HUES64 (cell line): Measurements from ENCODE around the gene C1S.
"Not testable (repeated sequence)": the region's sequence is repeated elsewhere in the genome, so short reads cannot be mapped to it uniquely, and the experiment has no call there.

ENCODE experiments used
- H3K27ac ChIP-seq: 2 replicates; pipeline ENCODE4 v1.7.0; 2013; ENCODE audit warnings: low read depth, low read length, inconsistent platforms
- H3K27me3 ChIP-seq: 2 replicates; pipeline ENCODE4 v1.6.1; 2013; ENCODE audit warnings: mild to moderate bottlenecking, low read length; ENCODE audit not compliant: insufficient read depth
- H3K36me3 ChIP-seq: 2 replicates; pipeline ENCODE4 v1.6.1; 2013; ENCODE audit warnings: mild to moderate bottlenecking, low read length; ENCODE audit not compliant: insufficient read depth
- H3K4me1 ChIP-seq: 2 replicates; pipeline ENCODE4 v1.6.1; 2013; ENCODE audit warnings: mild to moderate bottlenecking, low read length, moderate library complexity; ENCODE audit not compliant: insufficient read depth
- H3K4me3 ChIP-seq: 2 replicates; pipeline ENCODE4 v1.5.1; 2013; ENCODE audit warnings: mild to moderate bottlenecking, low read length, moderate library complexity
- H3K9ac ChIP-seq: 2 replicates; pipeline ENCODE4 v1.6.1; 2013; ENCODE audit warnings: mild to moderate bottlenecking, low read depth, low read length
- H3K9me3 ChIP-seq: 2 replicates; pipeline ENCODE4 v1.6.1; 2013; ENCODE audit warnings: low read depth, low read length; ENCODE audit not compliant: insufficient read depth
- WGBS: fragments of 150-250, 120-280 bp; methylation state at CpG from one replicate; pipeline ENCODE4 v1.1.7; 2013; ENCODE audit warnings: missing lambda C conversion rate; 5-methylcytosine and 5-hydroxymethylcytosine counted together

The C1S gene

GRCh38 chr12:7106082-7106481 lies 45.6 kb downstream of the C1S start:
- Histone ChIP-seq H3K4me1 (0 out of 2 replicates have a peak, but pooled peaks cover 3% of the 10 kb centered on the region), H3K9ac (no peak overlapping the region), H3K36me3 (peaks cover 7% of the 10 kb centered on the region), H3K27me3 (no peaks in the 10 kb centered on the region), H3K9me3 (peaks cover 7% of the 10 kb centered on the region; the same call in 1 of the 2 replicates), H3K27ac (no peak overlapping the region), H3K4me3 (no peak overlapping the region)
- 100% methylated on average over 1 of the region's 1 CpG for WGBS

- not testable (repeated sequence) for H3K4me3 ChIP-seq, H3K27ac ChIP-seq, H3K9ac ChIP-seq, H3K27me3 ChIP-seq, H3K4me1 ChIP-seq, H3K9me3 ChIP-seq, H3K36me3 ChIP-seq
- WGBS = 99% methylated on average over 5 of the region's 5 CpGs
Observed at GRCh38 chr12:7107181-7107580, 46.7 kb downstream of the C1S start.

- Histone ChIP-seq H3K27ac (no peak overlapping the region), H3K9ac (peak overlapping the region; percentile 84; the same call in 1 of the 2 replicates), H3K27me3 (no peaks in the 10 kb centered on the region), H3K36me3 (peaks cover 7% of the 10 kb centered on the region), H3K4me3 (peak overlapping the region; percentile 83), H3K9me3 (peaks cover 7% of the 10 kb centered on the region; the same call in 1 of the 2 replicates), H3K4me1 (0 out of 2 replicates have a peak, but pooled peaks cover 3% of the 10 kb centered on the region)
- 86% methylated on average over 3 of the region's 3 CpGs for WGBS
Observed at GRCh38 chr12:7107636-7108002, 47.1 kb downstream of the C1S start.

- peak overlapping the region; percentile 83 for H3K4me3 ChIP-seq
- H3K9ac ChIP-seq = peak overlapping the region; percentile 84
- 0 out of 2 replicates have a peak, but pooled peaks cover 3% of the 10 kb centered on the region for H3K4me1 ChIP-seq
- peaks cover 7% of the 10 kb centered on the region for H3K36me3 ChIP-seq
- H3K27me3 ChIP-seq = no peaks in the 10 kb centered on the region
- peak overlapping the region; percentile 38 for H3K27ac ChIP-seq
- 21% methylated on average over 30 of the region's 30 CpGs for WGBS
- H3K9me3 ChIP-seq = peaks cover 7% of the 10 kb centered on the region; the same call in 1 of the 2 replicates
Observed at GRCh38 chr12:7108003-7108795, 47.7 kb downstream of the C1S start.

- WGBS = 23% methylated on average over 19 of the region's 23 CpGs
- Histone ChIP-seq H3K9ac (peak within 1 kb of the TSS; percentile 84), H3K4me3 (peak within 1 kb of the TSS; percentile 83), H3K36me3 (peaks cover 3% of the 10 kb centered on the region), H3K9me3 (peaks cover 7% of the 10 kb centered on the region; the same call in 1 of the 2 replicates), H3K4me1 (peaks cover 6% of the 10 kb centered on the region; the same call in 1 of the 2 replicates), H3K27ac (peak within 1 kb of the TSS; percentile 75), H3K27me3 (no peaks in the 10 kb centered on the region)
Observed at GRCh38 chr12:7108796-7109571, 48.5 kb downstream of the C1S start, which contains the start of gene C1RL. Gene C1RL (minus strand): TSS chr12:7109214. CDS start chr12:7109180, 34 bp downstream.

- H3K27ac ChIP-seq = no peak overlapping the region
Observed at GRCh38 chr12:7109572-7109920, 49.0 kb downstream of the C1S start.

GRCh38 chr12:7110661-7111060 lies 50.1 kb downstream of the C1S start:
- Histone ChIP-seq H3K27ac (no peak overlapping the region), H3K36me3 (no peaks in the 10 kb centered on the region; the same call in 1 of the 2 replicates), H3K27me3 (no peaks in the 10 kb centered on the region), H3K4me3 (no peak overlapping the region), H3K9me3 (peaks cover 7% of the 10 kb centered on the region; the same call in 1 of the 2 replicates), H3K4me1 (peaks cover 6% of the 10 kb centered on the region; the same call in 1 of the 2 replicates), H3K9ac (no peak overlapping the region)
- 90% methylated on average over 5 of the region's 5 CpGs for WGBS

More at GRCh38 chr12:7109572-7109920, 49.0 kb downstream of the C1S start:
- Histone ChIP-seq H3K4me1 (peaks cover 6% of the 10 kb centered on the region; the same call in 1 of the 2 replicates), H3K9me3 (peaks cover 7% of the 10 kb centered on the region; the same call in 1 of the 2 replicates), H3K4me3 (peak overlapping the region; percentile 83), H3K27me3 (no peaks in the 10 kb centered on the region), H3K36me3 (no peaks in the 10 kb centered on the region; the same call in 1 of the 2 replicates), H3K9ac (no peak overlapping the region)
- WGBS = 80% methylated on average over 5 of the region's 5 CpGs

GRCh38 chr12:7112041-7112440 lies 51.5 kb downstream of the C1S start:
- WGBS = 84% methylated on average over 3 of the region's 4 CpGs
- Histone ChIP-seq H3K27me3 (no peaks in the 10 kb centered on the region), H3K9me3 (no peaks in the 10 kb centered on the region), H3K9ac (no peak overlapping the region), H3K4me1 (peaks cover 6% of the 10 kb centered on the region; the same call in 1 of the 2 replicates), H3K27ac (no peak overlapping the region), H3K4me3 (no peak overlapping the region), H3K36me3 (no peaks in the 10 kb centered on the region)

- WGBS = 45% methylated on average over 5 of the region's 5 CpGs
- Histone ChIP-seq H3K9ac (no peak overlapping the region), H3K27me3 (no peaks in the 10 kb centered on the region), H3K27ac (no peak overlapping the region), H3K4me1 (peaks cover 6% of the 10 kb centered on the region; the same call in 1 of the 2 replicates), H3K9me3 (no peaks in the 10 kb centered on the region), H3K36me3 (no peaks in the 10 kb centered on the region), H3K4me3 (no peak overlapping the region)
Observed at GRCh38 chr12:7113389-7113871, 52.9 kb downstream of the C1S start.

GRCh38 chr12:7114008-7114407 lies 53.5 kb downstream of the C1S start:
- no peaks in the 10 kb centered on the region for H3K9me3 ChIP-seq
- no peak overlapping the region for H3K4me3 ChIP-seq
- no peak overlapping the region for H3K9ac ChIP-seq
- H3K4me1 ChIP-seq = peaks cover 6% of the 10 kb centered on the region; the same call in 1 of the 2 replicates
- no peaks in the 10 kb centered on the region for H3K36me3 ChIP-seq
- no peaks in the 10 kb centered on the region for H3K27me3 ChIP-seq
- no peak overlapping the region for H3K27ac ChIP-seq
- 93% methylated on average over 11 of the region's 11 CpGs for WGBS

GRCh38 chr12:7114851-7115250 lies 54.3 kb downstream of the C1S start:
- Histone ChIP-seq H3K27ac (no peak overlapping the region), H3K9me3 (no peaks in the 10 kb centered on the region), H3K27me3 (no peaks in the 10 kb centered on the region), H3K36me3 (no peaks in the 10 kb centered on the region), H3K9ac (no peak overlapping the region), H3K4me3 (no peak overlapping the region), H3K4me1 (peaks cover 3% of the 10 kb centered on the region; the same call in 1 of the 2 replicates)
- WGBS = 88% methylated on average over 6 of the region's 6 CpGs
